Mesenchymal stem cell (in vitro differentiated cells and primary cell): ENCODE measurements around the gene GPR148.
A peak's percentile ranks its signal among the peaks of the same experiment; 100 is the strongest.

ENCODE experiments used
- DNase-seq: peaks from one replicate; pipeline ENCODE4 v3.0.0-alpha.2; 2013
- H2AFZ ChIP-seq: one replicate; pipeline ENCODE4 v1.6.1; 2013; ENCODE audit warnings: low read depth, mild to moderate bottlenecking, control low read depth, inconsistent platforms, low read length, moderate library complexity
- H2AK5ac ChIP-seq: 2 replicates; pipeline ENCODE4 v1.6.1; 2013; ENCODE audit warnings: low read length, moderate library complexity, mild to moderate bottlenecking, inconsistent platforms; ENCODE audit not compliant: severe bottlenecking
- H2BK120ac ChIP-seq: one replicate; pipeline ENCODE4 v1.6.1; 2013; ENCODE audit warnings: low read depth, mild to moderate bottlenecking, inconsistent platforms, low read length, moderate library complexity
- H2BK12ac ChIP-seq, 2 experiments: one replicate each; pipeline ENCODE4 v1.6.1; 2013; ENCODE audit warnings: inconsistent platforms in 2 of 2, low read length in 2 of 2, mild to moderate bottlenecking in 2 of 2, moderate library complexity in 2 of 2, control low read depth in 1 of 2
- H2BK15ac ChIP-seq: one replicate; pipeline ENCODE4 v1.6.1; 2013; ENCODE audit warnings: mild to moderate bottlenecking, low read depth, inconsistent platforms; ENCODE audit not compliant: poor library complexity, severe bottlenecking
- H2BK5ac ChIP-seq: 2 replicates; pipeline ENCODE4 v1.6.1; 2013; ENCODE audit warnings: low read depth, mild to moderate bottlenecking, low read length, control low read depth, inconsistent platforms; ENCODE audit not compliant: poor library complexity, severe bottlenecking
- H3K14ac ChIP-seq, 2 experiments: one replicate each; pipeline ENCODE4 v1.6.1; 2013; ENCODE audit warnings: inconsistent platforms in 2 of 2, low read length in 2 of 2, control low read depth in 1 of 2, mild to moderate bottlenecking in 1 of 2, moderate library complexity in 1 of 2
- H3K18ac ChIP-seq, 2 experiments: one replicate each; pipeline ENCODE4 v1.6.1; 2013; ENCODE audit warnings: inconsistent platforms in 2 of 2, low read length in 2 of 2, control low read depth in 1 of 2, low read depth in 1 of 2, mild to moderate bottlenecking in 1 of 2
- H3K23ac ChIP-seq, 2 experiments: one replicate each; pipeline ENCODE4 v1.6.1; 2013; ENCODE audit warnings: inconsistent platforms in 2 of 2, low read length in 2 of 2, mild to moderate bottlenecking in 2 of 2, moderate library complexity in 2 of 2, control low read depth in 1 of 2
- H3K27ac ChIP-seq: 2 replicates; pipeline ENCODE4 v1.5.1; 2013; ENCODE audit warnings: mild to moderate bottlenecking, moderate library complexity, low read length, control low read depth, inconsistent platforms; ENCODE audit not compliant: poor library complexity, severe bottlenecking
- H3K27me3 ChIP-seq, 2 experiments: 2 replicates each; pipeline versions ENCODE4 v1.6.1 to v1.7.0; 2013; ENCODE audit warnings: low read length in 2 of 2, mild to moderate bottlenecking in 2 of 2, moderate library complexity in 2 of 2, control low read depth in 1 of 2, inconsistent platforms in 1 of 2; ENCODE audit not compliant: control insufficient read depth in 1 of 2, insufficient read depth in 1 of 2
- H3K36me3 ChIP-seq, 2 experiments: 2 replicates each; pipeline versions ENCODE4 v1.6.1 to v1.7.0; 2013; ENCODE audit warnings: low read length in 2 of 2, control low read depth in 1 of 2, inconsistent platforms in 1 of 2, low read depth in 1 of 2, mild to moderate bottlenecking in 1 of 2; ENCODE audit not compliant: insufficient read depth in 2 of 2, control insufficient read depth in 1 of 2
- H3K4ac ChIP-seq, 2 experiments: one replicate each; pipeline ENCODE4 v1.6.1; 2013; ENCODE audit warnings: inconsistent platforms in 2 of 2, low read length in 2 of 2, mild to moderate bottlenecking in 2 of 2, moderate library complexity in 2 of 2, control low read depth in 1 of 2, low read depth in 1 of 2
- H3K4me1 ChIP-seq: 2 replicates; pipeline ENCODE4 v1.6.1; 2013; ENCODE audit warnings: low read depth, low read length, control low read depth; ENCODE audit not compliant: control insufficient read depth, insufficient read depth
- H3K4me2 ChIP-seq: 2 replicates; pipeline ENCODE4 v1.6.1; 2013; ENCODE audit warnings: low read length, mild to moderate bottlenecking, inconsistent platforms; ENCODE audit not compliant: poor library complexity, severe bottlenecking
- H3K4me3 ChIP-seq, 2 experiments: 2 replicates each; pipeline versions ENCODE4 v1.5.1 to v1.7.0; 2013; ENCODE audit warnings: low read length in 2 of 2, mild to moderate bottlenecking in 2 of 2, control low read depth in 1 of 2, low read depth in 1 of 2; ENCODE audit not compliant: insufficient read depth in 1 of 2
- H3K79me1 ChIP-seq: replicated peaks from 2 replicates; pipeline ENCODE4 v1.6.1; 2013; ENCODE audit warnings: mild to moderate bottlenecking, control low read depth, low read length, inconsistent platforms; ENCODE audit not compliant: poor library complexity, severe bottlenecking
- H3K9ac ChIP-seq: 2 replicates; pipeline ENCODE4 v1.7.0; 2013; ENCODE audit warnings: mild to moderate bottlenecking, low read length, moderate library complexity
- H3K9me3 ChIP-seq: 2 replicates; pipeline ENCODE4 v1.7.0; 2013; ENCODE audit warnings: mild to moderate bottlenecking, low read length; ENCODE audit not compliant: control insufficient read depth
- H4K8ac ChIP-seq: one replicate; pipeline ENCODE4 v1.6.1; 2013; ENCODE audit warnings: inconsistent platforms, mild to moderate bottlenecking, low read length, moderate library complexity
- H4K91ac ChIP-seq: one replicate; pipeline ENCODE4 v1.6.1; 2013; ENCODE audit warnings: mild to moderate bottlenecking, low read length, inconsistent platforms
- WGBS: methylation state at CpG from one replicate; pipeline ENCODE4 v1.1.7; 2013; ENCODE audit warnings: mixed read lengths; 5-methylcytosine and 5-hydroxymethylcytosine counted together

GPR148 gene

DNA sequence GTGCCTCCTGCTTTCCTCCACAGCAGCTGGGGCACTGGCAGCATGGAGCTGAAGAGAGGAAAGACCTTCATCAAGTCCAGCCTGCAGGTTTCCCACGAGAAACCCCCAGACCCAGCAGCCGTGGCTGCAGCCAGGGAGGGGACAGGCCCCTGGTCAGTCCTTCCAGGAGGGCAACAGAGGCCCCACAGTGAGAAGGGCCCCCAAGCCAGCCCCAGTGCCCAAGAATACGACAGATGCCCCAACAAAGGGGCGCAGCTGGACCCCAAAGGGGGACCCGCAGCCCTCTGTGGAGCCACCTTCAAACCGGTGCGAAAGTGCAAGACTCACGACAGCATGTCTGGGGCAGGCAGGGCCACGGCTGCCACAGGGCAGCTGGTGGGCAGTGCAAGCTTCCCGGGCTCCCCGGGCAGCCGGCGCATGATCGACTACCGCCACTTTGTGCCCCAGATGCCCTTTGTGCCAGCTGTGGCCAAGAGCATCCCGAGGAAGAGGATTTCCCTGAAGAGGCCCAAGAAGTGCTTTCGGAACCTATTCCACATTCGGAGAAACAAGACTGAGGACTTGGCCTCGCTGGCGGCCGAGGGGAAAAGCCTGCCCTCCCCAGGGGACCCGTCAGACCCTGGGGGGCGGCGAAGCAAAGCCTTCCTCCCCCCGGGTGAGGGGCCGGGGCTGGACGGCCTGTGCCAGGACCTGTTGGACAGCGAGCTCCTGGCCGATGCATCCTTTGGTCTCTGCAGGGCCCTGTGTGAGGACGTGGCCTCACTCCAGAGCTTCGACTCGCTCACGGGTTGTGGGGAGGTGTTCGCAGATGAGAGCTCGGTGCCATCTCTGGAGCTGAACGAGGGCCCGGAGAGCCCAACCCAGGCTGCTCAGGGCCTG lies 33.4 kb downstream of the GPR148 start:
- DNase-seq, result no peak
- no peaks in the 10 kb centered on the region for H3K79me1 ChIP-seq
- no peak overlapping the region for H3K4ac ChIP-seq
- H2AFZ ChIP-seq, result no peak overlapping the region
- H3K14ac ChIP-seq, result no peak overlapping the region
- no peak overlapping the region for H3K9ac ChIP-seq
- H2BK12ac ChIP-seq, result no peak overlapping the region
- no peak overlapping the region for H3K27ac ChIP-seq
- H3K36me3 ChIP-seq, result no peaks in the 10 kb centered on the region
- no peak overlapping the region for H3K23ac ChIP-seq
- no peak overlapping the region for H3K4me2 ChIP-seq
- H4K8ac ChIP-seq, result no peak overlapping the region
- WGBS, result 84% methylated on average over 37 of the region's 37 CpGs
- no peak overlapping the region for H2BK5ac ChIP-seq
- no peak overlapping the region for H2BK15ac ChIP-seq
- H3K9me3 ChIP-seq, result no peaks in the 10 kb centered on the region
- H3K27me3 ChIP-seq, result peaks cover 12 to 25% of the 10 kb centered on the region in 2 experiments
- peaks cover 1% of the 10 kb centered on the region for H3K4me1 ChIP-seq
- no peak overlapping the region for H3K18ac ChIP-seq
- no peak overlapping the region for H2AK5ac ChIP-seq
- peak overlapping the region in 1 of 2 experiments; percentile 15 for H3K4me3 ChIP-seq
- H4K91ac ChIP-seq, result no peak overlapping the region
- no peak overlapping the region for H2BK120ac ChIP-seq

- no peak overlapping the region for H3K4ac ChIP-seq
- H4K91ac ChIP-seq, result no peak overlapping the region
- no peak overlapping the region for H3K4me2 ChIP-seq
- H3K4me3 ChIP-seq, result peak overlapping the region in 1 of 2 experiments; percentile 15
- H2AFZ ChIP-seq, result no peak overlapping the region
- H3K27ac ChIP-seq, result no peak overlapping the region
- 81% methylated on average over 22 of the region's 22 CpGs for WGBS
- H3K14ac ChIP-seq, result no peak overlapping the region
- no peaks in the 10 kb centered on the region for H3K9me3 ChIP-seq
- no peak overlapping the region for H4K8ac ChIP-seq
- no peak overlapping the region for H3K9ac ChIP-seq
- no peak overlapping the region for H2AK5ac ChIP-seq
- no peak overlapping the region for H2BK5ac ChIP-seq
- H2BK15ac ChIP-seq, result no peak overlapping the region
- no peak for DNase-seq
- peaks cover 1% of the 10 kb centered on the region for H3K4me1 ChIP-seq
- no peak overlapping the region for H2BK120ac ChIP-seq
- H3K27me3 ChIP-seq, result peaks cover 6 to 21% of the 10 kb centered on the region in 2 experiments
- H3K36me3 ChIP-seq, result no peaks in the 10 kb centered on the region
- H3K79me1 ChIP-seq, result no peaks in the 10 kb centered on the region
- H3K23ac ChIP-seq, result no peak overlapping the region
- no peak overlapping the region for H3K18ac ChIP-seq
- H2BK12ac ChIP-seq, result no peak overlapping the region
Observed at GRCh38 chr2:130762910-130763385, 34.1 kb downstream of the GPR148 start.

- Histone ChIP-seq H3K36me3 (no peaks in the 10 kb centered on the region), H3K27me3 (peaks cover 6 to 19% of the 10 kb centered on the region in 2 experiments), H3K4me3 (no peak overlapping the region), H3K18ac (no peak overlapping the region), H3K4ac (no peak overlapping the region), H3K27ac (no peak overlapping the region), H3K4me1 (peaks cover 1% of the 10 kb centered on the region), H2AFZ (no peak overlapping the region), H3K9ac (no peak overlapping the region), H3K9me3 (no peaks in the 10 kb centered on the region), H3K4me2 (no peak overlapping the region), H4K8ac (no peak overlapping the region), H2BK12ac (no peak overlapping the region), H4K91ac (no peak overlapping the region), H3K23ac (no peak overlapping the region), H2BK15ac (no peak overlapping the region), H3K14ac (no peak overlapping the region), H3K79me1 (no peaks in the 10 kb centered on the region), H2AK5ac (no peak overlapping the region), H2BK5ac (no peak overlapping the region), H2BK120ac (no peak overlapping the region)
- 78% methylated on average over 12 of the region's 12 CpGs for WGBS
- no peak for DNase-seq
Observed at GRCh38 chr2:130763405-130763804, 34.5 kb downstream of the GPR148 start.

DNA sequence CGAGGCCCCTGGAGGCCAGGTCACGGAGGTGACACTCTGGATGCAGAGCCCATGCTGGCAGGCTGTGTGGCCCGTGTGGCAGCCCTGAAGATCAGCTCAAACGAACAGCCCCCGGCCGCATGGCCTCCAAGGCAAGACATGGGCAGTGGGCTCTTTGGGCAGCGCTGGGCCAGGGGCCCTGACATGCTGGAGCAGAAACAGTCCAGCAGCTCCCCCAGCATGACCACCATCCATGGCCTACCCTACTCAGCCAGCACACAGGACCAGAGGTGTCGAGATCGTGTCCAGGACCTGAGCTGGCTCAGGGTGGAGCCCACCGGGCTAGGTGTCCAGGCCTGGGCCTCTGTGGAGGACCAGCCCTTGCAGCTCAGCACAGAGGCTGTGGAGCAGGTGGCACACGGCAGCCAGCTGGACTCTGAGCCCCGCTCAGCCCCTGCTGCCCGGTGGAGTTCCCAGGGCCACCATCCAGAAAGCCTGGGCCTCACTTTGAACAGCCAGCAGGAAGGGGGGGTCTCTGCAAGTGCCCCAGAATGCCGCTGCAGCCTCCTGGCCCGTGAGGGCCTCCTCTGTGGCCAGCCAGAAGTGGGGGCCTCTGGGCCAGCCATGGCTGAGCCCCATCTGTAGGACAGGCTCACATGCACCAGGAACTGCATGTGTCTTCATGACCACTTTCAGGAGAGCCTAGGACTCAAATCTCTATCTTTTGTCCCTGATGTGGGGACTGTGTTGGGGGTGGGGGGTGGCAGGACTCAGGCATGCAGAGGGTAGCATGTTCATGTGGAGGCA lies 35.4 kb downstream of the GPR148 start:
- H3K9me3 ChIP-seq, result no peaks in the 10 kb centered on the region
- H2BK120ac ChIP-seq, result no peak overlapping the region
- no peak overlapping the region for H3K9ac ChIP-seq
- H3K79me1 ChIP-seq, result no peaks in the 10 kb centered on the region
- H3K4me3 ChIP-seq, result no peak overlapping the region
- 79% methylated on average over 15 of the region's 15 CpGs for WGBS
- no peak overlapping the region for H2BK12ac ChIP-seq
- no peak overlapping the region for H3K27ac ChIP-seq
- no peak overlapping the region for H4K8ac ChIP-seq
- H2AK5ac ChIP-seq, result no peak overlapping the region
- H3K36me3 ChIP-seq, result no peaks in the 10 kb centered on the region
- H3K4me2 ChIP-seq, result no peak overlapping the region
- peaks cover 1% of the 10 kb centered on the region for H3K4me1 ChIP-seq
- no peak overlapping the region for H3K4ac ChIP-seq
- H3K23ac ChIP-seq, result no peak overlapping the region
- H2BK15ac ChIP-seq, result no peak overlapping the region
- peaks cover 0 to 17% of the 10 kb centered on the region in 2 experiments for H3K27me3 ChIP-seq
- no peak overlapping the region for H3K18ac ChIP-seq
- H4K91ac ChIP-seq, result no peak overlapping the region
- no peak overlapping the region for H2AFZ ChIP-seq
- no peak overlapping the region for H2BK5ac ChIP-seq
- H3K14ac ChIP-seq, result no peak overlapping the region
- DNase-seq, result no peak
